Measurements from ENCODE around the gene TFCP2L1.

DNA sequence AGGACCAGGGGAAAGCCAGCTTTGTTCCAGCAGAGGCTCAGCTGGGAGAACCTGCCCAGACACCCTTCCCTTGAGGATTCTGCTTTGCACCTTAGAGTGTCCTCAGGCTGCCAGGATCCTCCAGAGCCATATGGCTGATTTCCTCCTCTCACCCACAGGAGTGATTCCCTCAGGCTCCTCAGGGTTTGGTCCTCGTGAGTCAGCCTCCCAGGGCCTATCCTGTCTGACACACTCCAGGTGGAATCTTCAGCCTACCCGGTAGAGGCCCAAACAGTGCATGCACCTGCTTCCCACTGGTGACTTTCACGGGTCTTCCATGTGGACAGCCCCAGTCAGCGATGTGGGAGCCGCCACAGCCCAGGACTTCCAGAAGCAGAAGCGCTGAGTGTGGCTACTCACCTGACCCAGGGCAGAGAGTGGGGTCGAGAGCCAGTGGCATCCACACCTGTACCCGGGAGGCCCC is 73.3 kb downstream of the TFCP2L1 start:
- TF ChIP-seq POLR2A (IDR thresholded peaks at IDR 0.05; ENCODE audit: low read length) = no peak
- TF ChIP-seq GATA1 (IDR thresholded peaks at IDR 0.05; ENCODE audit: low read depth, low read length) = no peak
